ENCODE data around the gene PDE4B. TPM values are rescaled to one million over a fixed set of nuclear protein-coding genes. Genes with fewer than 3 reads are reported as not detected.
A peak's percentile ranks its signal among the peaks of the same experiment; 100 is the strongest.

PDE4B gene
- total RNA-seq, 1 donor from 2014 or later = 10.6 TPM

DNA sequence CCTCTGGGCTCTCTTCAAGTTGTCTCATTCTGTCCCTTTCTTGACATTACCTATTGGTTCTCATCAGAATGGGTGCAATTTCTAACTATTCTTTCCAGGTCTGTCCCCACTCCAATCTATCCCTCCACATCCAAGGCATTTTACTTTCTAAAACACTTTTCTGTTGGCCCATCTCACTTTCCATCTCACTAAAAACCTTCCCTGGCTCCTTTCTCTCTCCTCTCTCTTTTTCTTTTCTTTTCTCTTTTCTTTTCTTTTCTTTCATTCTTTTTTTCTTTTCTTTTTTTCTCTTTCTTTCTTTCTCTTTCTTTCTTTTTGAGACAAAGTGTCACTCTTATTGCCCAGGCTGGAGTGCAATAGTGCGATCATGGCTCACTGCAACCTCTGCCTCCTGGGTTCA, 462.1 kb downstream of the PDE4B start:
- ATAC-seq (ENCODE audit: poor library complexity) (no peak), DNase-seq (no peak)
- intact Hi-C loops (cut with DNase I) = loop anchor here (2.0 kb wide), 1 partner anchor 190 kb away; no protein-coding TSS in a partner anchor

DNA sequence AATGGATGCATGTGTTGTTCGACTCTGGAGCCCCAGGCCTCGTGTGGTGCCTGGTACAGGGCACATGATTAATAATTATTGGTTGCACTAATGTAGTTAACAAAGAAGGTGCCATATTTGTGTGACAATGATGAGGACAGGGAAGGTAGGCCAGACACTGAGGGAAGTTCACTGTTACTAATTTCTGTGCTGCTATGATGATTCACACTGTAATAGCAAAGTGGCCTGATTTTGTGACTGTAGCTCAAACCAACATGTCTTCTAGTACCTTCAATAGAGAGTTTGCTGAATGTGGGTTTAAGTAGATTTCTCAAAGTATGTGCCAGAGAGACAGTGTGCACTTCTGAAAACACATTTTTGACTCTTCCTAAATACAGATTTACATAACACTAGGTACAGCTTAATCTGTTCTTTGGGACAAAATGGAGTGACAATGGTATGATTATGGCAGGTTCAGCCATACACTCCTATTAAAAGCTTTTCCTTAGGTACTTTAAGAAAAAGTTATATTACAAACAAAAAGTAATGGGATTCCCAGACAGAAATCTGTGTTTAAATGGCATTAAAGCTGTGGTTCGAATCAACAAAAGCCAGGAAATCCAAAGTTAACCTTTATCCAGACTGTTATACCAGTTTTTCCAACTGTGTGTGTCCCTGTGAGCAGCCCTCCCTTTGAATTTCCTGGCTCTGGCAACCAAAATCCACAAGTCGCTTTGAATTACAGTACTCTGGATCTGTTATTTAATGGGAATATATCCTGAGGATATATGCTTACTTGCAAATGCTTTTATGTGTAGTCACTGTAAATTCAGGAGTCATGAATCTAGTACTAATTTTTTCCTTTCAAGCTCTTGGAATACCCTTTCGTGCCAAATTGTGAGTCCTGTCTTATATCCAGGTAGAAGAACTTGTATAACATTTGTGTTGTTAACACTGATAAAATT, 464.2 kb downstream of the PDE4B start:
- DNase-seq (no peak), ATAC-seq (ENCODE audit: poor library complexity) (no peak)
- intact Hi-C loops (cut with DNase I) = no loop called here

- intact Hi-C loops (cut with DNase I) = no loop called here
- no peak for DNase-seq
- no peak for ATAC-seq (ENCODE audit: poor library complexity)
Measured at GRCh38 chr1:66258404-66259105, 465.9 kb downstream of the PDE4B start.

- ATAC-seq (ENCODE audit: poor library complexity) = no peak
- intact Hi-C loops (cut with DNase I) = no loop called here
- no peak for DNase-seq
Measured at GRCh38 chr1:66261364-66261763, 468.7 kb downstream of the PDE4B start.

GRCh38 chr1:66262208-66262963, 469.7 kb downstream of the PDE4B start:
- intact Hi-C loops (cut with DNase I) = no loop called here
- no peak for DNase-seq
- peak; percentile 57 for ATAC-seq (ENCODE audit: poor library complexity)

DNA sequence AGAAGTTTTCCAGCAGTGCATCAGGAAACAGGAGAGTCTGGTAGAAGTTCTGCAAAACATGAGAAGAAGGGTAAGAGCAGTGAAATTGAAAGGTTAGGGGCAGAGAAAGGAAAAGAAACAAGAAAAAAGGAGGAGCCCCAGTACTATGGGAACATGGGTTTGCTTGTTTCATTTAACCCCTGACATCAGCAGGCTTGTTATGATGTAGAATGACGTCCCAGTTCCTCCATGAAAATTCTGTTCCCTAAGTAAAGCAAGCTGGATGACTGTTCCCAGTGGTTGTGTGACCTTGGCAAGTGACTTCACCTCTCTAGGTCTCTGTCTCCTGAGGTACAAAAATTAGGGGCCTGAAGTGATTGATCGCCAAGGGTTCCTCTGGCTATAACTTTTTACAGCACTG, 472.6 kb downstream of the PDE4B start:
- no peak for ATAC-seq (ENCODE audit: poor library complexity)
- DNase-seq = no peak
- intact Hi-C loops (cut with DNase I) = no loop called here

DNA sequence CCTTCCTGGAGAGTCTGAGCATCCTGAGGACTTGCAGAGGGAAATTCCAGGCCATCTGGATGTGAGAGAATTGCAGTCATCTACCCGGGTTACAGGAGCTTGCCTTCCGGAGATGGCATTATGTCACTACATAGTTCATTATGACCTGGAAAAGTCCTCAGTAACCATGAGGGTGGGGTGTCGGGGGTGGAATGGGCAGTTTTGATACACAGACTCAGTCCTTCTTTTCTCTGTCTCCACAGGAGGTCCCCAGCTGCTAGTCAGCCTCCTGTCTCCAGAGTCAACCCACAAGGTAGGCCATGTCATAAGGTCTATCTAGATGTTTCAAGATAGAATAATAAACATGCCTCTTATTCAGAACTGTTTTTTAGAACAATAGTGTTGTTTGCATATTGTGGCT, 473.1 kb downstream of the PDE4B start:
- ATAC-seq (ENCODE audit: poor library complexity) (no peak), DNase-seq (no peak)
- intact Hi-C loops (cut with DNase I) = no loop called here

DNA sequence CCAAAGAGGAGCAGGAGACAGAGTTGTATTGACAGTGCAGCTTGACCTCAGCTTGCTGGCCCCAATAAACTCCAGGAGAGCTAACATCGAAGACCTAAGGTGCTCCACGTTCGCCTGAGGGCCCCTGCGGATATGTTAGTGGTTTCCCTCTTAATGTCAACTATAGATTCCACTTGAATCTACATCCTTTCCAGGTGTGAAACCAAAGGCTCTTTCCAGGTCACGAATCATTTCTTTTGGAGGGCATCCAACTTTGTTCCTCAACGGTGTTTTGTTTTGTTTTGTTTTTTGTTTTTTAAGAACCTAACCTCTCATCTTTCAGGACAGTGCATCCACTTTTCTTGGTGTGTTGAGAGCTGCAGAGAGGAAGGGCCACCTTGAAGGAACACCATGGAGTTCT, 473.7 kb downstream of the PDE4B start:
- DNase-seq = no peak
- ATAC-seq (ENCODE audit: poor library complexity) = no peak
- intact Hi-C loops (cut with DNase I) = no loop called here

- ATAC-seq (ENCODE audit: poor library complexity) (no peak), DNase-seq (no peak)
- intact Hi-C loops (cut with DNase I) = no loop called here
Measured at GRCh38 chr1:66266756-66267155, 474.1 kb downstream of the PDE4B start.

DNA sequence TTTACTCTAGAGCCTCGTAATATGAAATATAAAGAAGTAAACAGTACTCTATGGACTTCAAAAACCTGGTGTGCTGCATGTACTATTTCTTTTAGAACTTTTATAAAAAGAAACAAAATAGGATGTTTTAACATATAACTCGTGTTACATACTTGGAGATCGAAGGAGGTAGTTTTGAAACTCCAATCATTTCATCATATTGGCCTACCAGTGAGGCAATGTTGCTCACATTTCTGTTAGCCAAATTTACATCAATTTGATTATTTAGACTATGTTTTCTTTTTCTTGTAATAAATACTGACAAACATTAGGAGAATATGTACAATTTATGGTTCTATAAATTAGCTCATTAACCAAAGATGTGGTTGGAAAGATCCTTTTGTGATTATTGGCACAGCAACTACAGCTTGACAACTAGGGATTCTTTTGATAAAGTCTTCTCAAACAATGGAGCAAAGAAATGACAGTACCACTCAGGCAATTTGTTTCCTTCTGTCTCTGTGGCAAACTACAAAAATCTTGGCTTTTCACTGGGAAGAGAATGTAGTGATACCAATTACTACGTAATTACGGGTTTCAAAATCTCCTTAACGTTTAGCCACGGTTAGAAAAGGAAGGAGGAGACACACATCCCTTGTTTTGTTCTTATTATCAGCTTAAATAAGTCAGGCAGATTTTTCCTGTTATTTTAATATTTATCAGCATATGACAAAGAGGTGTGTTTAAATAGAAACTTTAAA, 474.7 kb downstream of the PDE4B start:
- intact Hi-C loops (cut with DNase I) = no loop called here
- DNase-seq = no peak
- no peak for ATAC-seq (ENCODE audit: poor library complexity)

DNA sequence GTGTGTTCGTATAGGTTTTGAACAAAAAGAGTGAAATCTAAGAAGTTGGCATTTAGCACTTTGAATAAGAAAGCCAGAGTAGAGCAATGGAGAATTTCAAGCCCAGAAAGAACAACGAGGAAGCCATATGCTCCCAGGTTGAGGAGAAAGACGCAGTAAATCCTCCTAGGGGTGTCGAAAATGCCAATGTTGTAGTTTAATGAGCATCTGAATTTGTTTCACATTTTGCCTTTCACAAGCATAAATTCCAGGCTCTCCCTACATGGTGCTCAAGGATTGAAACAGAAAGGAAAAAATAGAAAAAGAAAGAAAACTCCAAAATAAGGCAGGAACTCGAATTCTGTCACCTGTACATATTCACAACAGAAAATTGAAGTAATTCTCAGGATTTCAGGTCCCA, 476.5 kb downstream of the PDE4B start:
- intact Hi-C loops (cut with DNase I) = no loop called here
- DNase-seq = no peak
- ATAC-seq (ENCODE audit: poor library complexity) = no peak

- no peak for DNase-seq
- intact Hi-C loops (cut with DNase I) = loop anchor here (5.0 kb wide), 1 partner anchor 62 kb away; no protein-coding TSS in a partner anchor
- peak; percentile 47 for ATAC-seq (ENCODE audit: poor library complexity)
Measured at GRCh38 chr1:66270119-66270812, 477.6 kb downstream of the PDE4B start.

DNA sequence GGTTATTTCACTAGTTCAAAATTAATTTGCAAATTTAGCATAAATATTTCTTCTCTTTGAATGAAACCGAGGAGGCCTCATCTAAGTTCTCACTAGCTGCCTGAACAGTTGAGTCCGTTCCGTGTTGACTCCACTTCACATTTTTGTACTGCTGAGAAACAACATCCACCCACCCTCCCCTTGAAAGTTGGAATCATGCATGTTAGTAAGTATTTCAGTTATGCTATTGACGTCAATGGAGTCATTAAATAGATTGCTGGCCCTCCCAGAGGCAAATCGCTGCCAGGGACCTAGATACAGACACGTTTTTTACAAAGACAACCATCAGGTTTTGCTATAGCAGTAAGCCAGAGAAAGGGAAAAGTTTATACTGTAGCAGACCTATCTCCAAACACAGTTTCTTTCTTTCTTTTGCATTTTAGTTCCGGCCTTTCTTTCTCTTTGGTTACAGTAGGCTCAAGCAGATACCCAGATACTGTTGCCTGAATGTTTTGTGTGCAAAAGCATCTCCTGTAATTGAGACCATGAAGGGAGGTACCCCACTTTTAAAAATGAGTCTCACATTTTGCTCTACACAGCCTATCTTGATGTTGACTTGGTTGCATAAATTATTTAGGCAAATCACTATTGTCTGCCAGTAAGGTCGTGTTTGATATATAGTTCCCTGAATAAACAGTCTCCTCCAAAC, 478.7 kb downstream of the PDE4B start:
- intact Hi-C loops (cut with DNase I) = loop anchor here (5.0 kb wide), 1 partner anchor 61 kb away; no protein-coding TSS in a partner anchor
- DNase-seq = peak; percentile 89
- peak; percentile 92 for ATAC-seq (ENCODE audit: poor library complexity)

- ATAC-seq (ENCODE audit: poor library complexity) (peak; percentile 73), DNase-seq (peak; percentile 83)
- intact Hi-C loops (cut with DNase I) = loop anchor here (5.0 kb wide), 1 partner anchor 60 kb away; no protein-coding TSS in a partner anchor
Measured at GRCh38 chr1:66271904-66272254, 479.2 kb downstream of the PDE4B start.

GRCh38 chr1:66273656-66274055, 481.0 kb downstream of the PDE4B start:
- intact Hi-C loops (cut with DNase I) = loop anchor here (5.0 kb wide), 1 partner anchor 59 kb away; no protein-coding TSS in a partner anchor
- DNase-seq = no peak
- peak; percentile 53 for ATAC-seq (ENCODE audit: poor library complexity)

DNA sequence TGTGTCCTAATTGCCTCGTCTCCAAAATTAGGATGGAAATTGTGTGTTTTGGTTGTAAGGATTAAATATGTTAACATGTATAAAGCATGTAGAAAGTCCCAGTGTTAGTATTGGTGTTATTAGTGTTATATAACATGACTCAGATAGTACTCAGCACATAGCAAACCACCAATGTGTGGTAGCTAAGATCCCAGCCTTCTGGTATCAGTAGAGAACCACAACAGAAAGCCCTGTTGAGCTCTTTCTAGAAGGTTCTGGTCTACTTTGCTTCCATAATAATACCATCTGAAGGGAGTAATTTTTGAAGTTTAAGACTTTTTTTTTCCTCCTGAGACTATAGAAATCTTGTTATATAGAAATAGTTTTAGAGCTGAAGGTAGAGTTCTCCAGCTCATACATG, 481.9 kb downstream of the PDE4B start:
- intact Hi-C loops (cut with DNase I) = loop anchor here (5.0 kb wide), 1 partner anchor 58 kb away; no protein-coding TSS in a partner anchor

GRCh38 chr1:66275083-66275482, 482.4 kb downstream of the PDE4B start:
- ATAC-seq (ENCODE audit: poor library complexity) = no peak
- no peak for DNase-seq
- intact Hi-C loops (cut with DNase I) = no loop called here

More for the DNA sequence above, 481.9 kb downstream of the PDE4B start:
- ATAC-seq (ENCODE audit: poor library complexity) (no peak), DNase-seq (no peak)

Data from Right ventricle myocardium superior (tissue), 1 donor.